NCI-H1930 (cell line): ENCODE data around the gene ABAT.
"Not testable (repeated sequence)": the region's sequence is repeated elsewhere in the genome, so short reads cannot be mapped to it uniquely, and the experiment has no call there.

Experiments
- DNase-seq, 2 experiments: peaks; one replicate each; lab custom pipeline; 2025; lab: John Stamatoyannopoulos, UW

Gene ABAT

DNA sequence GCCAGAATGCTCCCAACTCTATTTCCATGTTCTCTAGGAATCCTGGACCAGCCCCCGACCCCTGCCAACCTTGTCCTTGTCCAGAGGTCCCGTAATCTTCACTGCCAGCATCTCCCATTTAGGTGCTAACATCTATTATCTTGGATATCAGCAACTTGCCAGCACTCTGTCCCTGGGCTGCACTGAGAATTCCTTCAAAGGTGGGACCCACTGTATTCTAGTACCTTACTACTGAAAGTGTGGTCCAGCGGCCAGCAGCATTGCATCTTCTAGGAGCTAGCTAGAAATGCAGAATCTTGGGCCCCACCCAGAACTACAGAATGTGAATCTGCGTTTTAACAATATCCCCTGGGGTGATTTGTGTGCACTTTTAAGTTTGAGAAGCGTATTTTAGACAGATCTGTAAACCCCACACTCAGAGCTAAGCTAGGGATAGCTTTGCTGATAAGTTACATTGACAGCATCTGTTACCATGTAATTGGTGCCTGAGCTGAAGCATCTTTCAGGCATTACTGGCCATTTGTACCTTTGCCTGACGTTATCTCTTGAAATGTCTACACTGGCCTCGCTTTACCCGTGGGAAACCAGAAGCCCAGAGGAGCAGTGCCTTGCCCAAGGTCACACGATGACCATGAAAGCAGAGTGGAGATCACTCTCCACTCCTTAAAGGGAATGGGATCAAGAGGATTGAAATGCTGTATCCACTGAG, 8.3 kb downstream of the ABAT start:
- DNase-seq, result no peak

- no peak for DNase-seq
These were observed 9.2 kb downstream of the ABAT start for GRCh38 chr16:8683640-8684039.

DNA sequence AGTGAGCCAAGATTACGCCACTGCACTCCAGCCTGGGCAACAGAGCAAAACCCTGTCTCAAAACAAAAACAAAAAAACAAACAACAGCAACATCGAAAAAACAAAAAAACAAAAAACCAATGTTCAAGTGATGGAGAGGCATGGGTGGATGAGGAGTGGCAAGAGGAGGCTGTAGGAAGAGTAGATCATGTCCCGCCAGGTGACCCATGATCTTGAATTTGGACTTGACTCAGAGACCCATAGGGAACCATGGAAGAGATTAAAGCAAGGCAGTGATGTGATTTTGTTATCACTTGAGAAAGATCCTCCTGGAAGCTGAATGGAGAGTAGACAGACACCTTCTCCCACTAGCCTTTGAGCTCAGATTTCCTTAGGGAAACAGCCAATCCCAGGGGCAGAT, 11.2 kb downstream of the ABAT start:
- DNase-seq, result no peak

GRCh38 chr16:8686031-8686621, 11.7 kb downstream of the ABAT start:
- no peak for DNase-seq

DNA sequence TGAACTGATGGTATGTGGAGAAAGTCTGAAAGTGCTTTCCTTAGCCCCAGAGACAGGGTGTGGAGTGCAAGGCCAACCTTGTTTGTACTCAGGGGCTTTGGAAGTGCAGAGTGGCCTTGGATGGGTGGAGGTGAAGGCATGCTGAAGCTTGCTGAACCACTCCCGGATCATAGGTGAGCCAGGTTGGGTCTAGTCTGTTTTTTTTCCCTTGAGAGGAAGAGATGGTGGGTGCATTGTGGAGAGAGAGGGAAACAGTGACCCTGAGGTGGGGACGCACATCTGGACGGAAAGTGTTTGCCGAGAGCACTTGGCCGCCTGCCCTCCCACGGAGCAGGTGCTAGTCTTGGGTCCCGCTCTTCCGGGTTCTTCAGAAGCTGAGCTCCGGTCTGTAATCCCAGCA, 12.5 kb downstream of the ABAT start:
- DNase-seq, result no peak

DNA sequence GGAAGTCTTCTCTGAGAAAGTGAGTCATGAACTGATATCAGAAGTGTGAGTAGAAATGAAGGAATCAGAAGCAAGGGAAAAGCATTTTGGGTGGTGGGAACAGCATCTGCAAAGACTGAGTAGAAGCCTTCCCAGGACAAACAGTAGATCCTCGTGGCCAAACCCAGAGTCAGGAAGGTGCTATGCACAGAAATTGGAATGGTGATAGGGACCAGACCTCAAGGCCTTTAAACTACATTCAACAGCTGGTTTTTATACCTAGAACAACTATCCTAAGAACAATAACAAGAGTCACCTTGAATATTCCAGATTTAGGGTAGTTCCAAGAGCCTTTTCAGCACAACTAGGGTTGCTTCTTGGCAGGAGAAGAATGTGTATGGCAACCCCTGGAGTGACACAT, 15.3 kb downstream of the ABAT start:
- no peak for DNase-seq

DNA sequence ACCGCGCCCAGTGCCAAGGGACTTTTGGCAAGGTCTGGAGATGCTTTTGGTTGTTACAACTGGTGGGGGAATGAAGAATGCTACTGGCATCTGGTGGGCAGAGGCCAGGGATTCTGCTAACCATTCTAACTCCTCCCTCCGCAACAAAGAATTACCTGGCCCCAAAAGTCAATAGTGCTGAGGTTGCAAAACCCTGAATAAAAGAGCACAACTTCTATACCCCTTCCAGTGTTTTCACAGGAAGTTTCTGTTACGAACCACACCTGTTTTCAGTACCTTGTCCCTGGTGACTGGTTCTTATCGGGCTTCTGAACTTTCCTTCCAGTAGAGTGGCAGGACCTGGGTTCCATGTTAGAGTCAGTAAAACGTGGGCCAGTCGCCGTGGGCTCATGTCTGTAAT, 17.3 kb downstream of the ABAT start:
- no peak for DNase-seq

DNA sequence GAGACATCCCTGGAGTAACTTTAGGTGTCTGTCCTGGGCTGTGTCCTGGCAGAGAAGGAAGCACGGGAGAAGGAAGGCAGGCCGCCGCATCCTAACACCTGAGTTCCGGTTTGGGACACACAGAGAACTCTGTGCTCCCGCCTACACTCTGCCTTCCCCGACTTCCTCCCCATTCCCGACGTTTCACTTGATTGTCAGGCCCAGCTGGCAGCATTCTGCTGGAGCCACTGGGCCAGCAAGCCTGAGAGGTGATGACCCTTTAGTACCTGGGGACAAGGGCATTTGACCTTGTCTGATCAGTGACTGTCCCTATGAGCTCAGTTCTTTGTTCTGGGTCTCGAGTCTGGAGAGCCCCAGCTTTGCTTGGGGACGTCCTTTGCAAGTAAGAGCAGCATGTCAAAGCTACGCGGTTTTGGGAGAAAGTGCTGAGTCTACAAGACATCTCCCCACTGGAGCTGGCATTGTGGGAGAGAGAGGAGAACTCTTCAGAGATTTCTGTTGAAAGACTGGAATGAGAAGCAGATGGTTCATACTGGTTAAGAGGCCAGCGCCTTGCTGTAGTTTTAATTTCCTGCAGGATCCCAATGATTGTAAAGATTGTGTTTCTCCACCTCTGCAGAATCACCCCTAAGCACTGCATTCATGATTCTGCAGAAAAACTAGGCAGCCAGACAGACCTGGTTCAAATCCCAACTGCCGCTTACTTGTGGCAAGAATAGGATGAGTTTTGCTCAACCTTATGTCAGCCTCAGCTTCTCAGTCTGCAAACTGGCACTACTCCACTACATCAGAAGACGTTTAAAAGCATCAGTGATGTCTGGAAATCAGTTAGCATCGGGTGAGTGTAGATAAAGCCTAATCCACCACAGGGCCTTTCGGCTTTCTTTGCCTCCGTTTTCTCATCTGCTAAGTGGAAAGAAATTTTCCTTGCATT, 20.6 kb downstream of the ABAT start:
- DNase-seq, result no peak

- no peak for DNase-seq
These were observed 22.5 kb downstream of the ABAT start for GRCh38 chr16:8696880-8697279.

DNA sequence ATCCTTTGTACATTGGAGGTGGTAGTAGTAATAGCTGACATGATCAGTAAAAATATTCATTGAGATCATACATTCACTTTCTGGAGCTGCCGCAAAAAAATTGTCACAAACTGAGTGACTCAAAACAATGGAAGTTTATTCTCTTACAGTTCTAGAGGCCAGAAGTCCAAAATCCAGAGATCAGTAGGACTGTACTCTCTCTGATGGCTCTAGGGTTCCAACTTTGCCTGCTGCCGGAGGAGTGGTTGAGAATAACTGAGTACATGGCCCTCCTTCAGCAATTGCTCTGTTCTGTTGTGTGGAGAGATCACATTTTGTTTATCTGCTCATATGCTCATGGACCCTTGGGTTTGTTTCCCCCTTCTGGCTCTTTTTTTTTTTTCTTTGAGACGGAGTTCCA, 23.5 kb downstream of the ABAT start:
- DNase-seq, result no peak

DNA sequence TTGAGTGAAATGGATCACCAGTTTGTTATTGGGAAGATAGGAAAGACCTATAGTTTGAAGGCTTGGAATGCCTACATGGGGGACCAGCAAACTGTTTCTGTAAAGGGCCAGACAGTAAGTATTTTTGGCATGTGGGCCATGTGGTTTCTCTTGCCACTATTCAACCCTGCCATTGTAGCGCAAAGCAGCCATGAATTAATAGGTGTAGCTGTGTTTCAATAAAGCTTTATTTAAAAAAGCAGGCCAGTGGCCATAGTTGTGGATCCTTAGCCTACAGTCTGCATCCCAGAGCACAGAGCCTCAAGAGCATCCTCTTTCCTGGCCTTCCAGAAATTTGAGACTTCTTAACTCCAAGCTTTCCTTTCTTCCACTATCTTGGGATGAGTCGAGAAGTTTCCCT, 29.3 kb downstream of the ABAT start:
- no peak for DNase-seq

- no peak for DNase-seq
These were observed 29.7 kb downstream of the ABAT start for GRCh38 chr16:8704098-8704497.

DNA sequence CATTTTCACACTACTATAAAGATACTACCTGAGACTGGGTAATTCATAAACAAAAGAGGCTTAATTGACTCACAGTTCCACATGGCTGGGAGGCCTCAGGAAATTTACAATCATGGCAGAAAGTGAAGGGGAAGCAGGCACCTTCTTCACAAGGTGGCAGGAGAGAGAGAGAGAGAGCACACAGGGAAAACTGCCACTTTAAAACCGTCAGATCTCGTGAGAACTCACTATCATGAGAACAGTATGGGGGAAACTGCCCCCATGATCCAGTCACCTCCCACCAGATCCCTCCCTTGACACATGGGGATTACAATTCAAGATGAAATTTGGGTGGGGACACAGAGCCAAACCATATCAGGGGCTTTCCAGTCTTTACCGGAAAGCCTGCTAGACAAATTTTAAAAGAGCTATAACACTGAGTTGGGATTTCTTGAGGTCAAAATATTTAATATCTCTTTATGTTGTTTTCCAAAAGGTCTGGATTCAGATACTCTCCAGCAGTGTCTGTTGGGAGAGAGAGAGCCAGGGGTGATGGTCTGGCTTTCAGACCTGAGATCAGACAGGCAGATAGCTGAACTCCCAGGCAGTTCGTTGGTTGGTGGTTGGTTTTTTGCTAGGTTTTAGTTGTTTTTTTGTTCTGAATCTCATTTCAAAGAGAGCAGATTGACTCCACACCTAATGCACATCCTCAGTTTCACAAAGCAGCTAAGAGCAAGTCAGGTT, 30.8 kb downstream of the ABAT start:
- not testable (repeated sequence) for DNase-seq

GRCh38 chr16:8708536-8708935, 34.1 kb downstream of the ABAT start:
- no peak for DNase-seq

GRCh38 chr16:8712589-8713361, 38.4 kb downstream of the ABAT start:
- DNase-seq, result peak; percentile 74 to 83

- DNase-seq, result no peak
These were observed 39.3 kb downstream of the ABAT start for GRCh38 chr16:8713635-8714172.

DNA sequence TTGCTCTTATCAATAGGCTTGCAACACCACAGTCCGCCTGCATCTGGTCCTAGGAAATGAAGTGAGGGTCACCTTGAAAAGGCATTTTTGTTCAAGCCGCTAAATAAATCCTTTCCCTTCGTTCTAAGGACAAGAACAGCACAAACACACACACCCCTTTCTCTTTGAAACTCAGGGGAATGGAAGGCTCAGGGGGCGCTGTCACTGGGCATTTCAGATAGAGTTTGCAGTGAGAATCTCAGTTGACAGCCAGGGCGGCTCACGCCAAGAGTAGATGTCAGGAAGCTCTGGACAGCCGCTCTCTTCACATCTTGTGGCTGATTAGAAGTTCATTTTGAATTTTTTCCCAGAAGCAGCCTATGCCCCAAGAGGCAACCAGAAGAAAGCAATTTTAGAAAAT, 39.8 kb downstream of the ABAT start:
- DNase-seq, result no peak

- DNase-seq, result no peak
These were observed 40.4 kb downstream of the ABAT start for GRCh38 chr16:8714807-8715206.

- no peak for DNase-seq
These were observed 41.6 kb downstream of the ABAT start for GRCh38 chr16:8716052-8716451.

- DNase-seq, result peak in 1 of 2 experiments; percentile 31
These were observed 42.2 kb downstream of the ABAT start for GRCh38 chr16:8716592-8716991.

DNA sequence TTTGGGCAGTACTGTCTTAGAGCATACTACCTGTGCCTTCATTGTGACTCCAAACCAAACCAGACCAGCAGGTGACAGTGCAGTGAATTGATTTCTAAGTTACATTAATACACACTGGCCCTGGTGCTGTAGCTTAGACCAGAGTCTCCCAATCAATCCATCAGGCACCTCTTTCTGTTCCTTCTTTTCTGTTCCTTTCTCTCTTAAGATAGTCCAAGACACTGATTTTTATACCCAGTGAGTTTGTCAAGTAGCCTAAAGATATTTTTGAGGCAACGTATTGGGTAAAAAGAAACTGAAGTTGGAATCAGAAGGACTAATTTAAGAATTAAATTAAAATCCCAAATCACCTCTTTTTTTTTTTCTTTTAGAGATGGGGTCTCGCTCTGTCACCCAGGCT, 43.1 kb downstream of the ABAT start:
- DNase-seq, result no peak
